ENCODE data around the gene ZKSCAN3. TPM values are rescaled to one million over a fixed set of nuclear protein-coding genes. Genes with fewer than 3 reads are reported as not detected.
"Not testable (repeated sequence)": the region's sequence is repeated elsewhere in the genome, so short reads cannot be mapped to it uniquely, and the experiment has no call there.

Gene ZKSCAN3
- total RNA-seq: 3.6 TPM
- long read RNA-seq, full-length matches to known transcripts: 5 of 8 reads
- long read RNA-seq, partial matches to known transcripts: 0 of 8 reads
- long read RNA-seq, other reads (novel, unspliced or antisense): 3 of 8 reads

DNA sequence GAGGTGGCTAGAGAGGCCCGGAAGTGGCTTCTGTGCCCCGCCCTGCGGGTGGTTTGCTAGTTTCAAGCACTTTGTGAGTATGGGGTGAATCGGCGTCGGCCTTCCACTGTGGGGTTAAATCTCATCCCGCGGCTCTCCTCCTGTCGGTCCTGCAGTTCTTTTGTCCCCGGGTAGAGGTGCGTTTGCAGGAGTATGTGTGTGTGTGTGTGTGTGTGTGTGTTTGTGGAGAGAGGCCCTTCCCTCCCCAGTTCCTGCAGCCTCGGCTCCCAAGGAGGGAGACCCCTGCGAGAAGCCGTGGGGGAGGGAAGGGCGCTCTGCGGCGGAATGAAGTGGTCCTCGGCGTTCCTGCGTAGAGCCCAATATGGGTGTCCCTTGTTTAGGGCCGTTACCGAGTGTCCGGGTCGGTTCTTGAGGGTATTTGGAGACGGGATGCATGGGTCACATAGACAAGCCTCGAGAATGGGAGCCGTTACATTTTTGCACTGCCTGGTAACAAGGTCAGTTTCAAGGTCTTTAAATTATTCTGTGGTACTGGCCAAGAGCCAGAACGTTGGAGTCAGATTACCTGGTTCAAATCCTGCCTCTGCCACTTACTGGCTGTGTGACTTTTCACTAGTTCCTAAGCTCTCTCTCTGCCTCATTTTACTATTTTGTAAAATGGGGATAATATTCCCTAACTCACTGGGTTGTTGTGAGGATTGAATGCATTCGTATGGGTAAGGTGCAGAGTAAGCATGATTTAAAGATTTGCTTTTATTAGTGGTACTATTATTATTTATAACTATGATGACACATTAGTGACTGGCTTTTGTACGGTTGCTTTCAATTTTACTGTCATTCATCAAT is at the start of gene ZKSCAN3:
ZKSCAN3 (plus strand) TSS at position 56 of the 846 bp plus-strand sequence. CDS start 9,640 bp downstream, outside the sequence.
- ATAC-seq (ENCODE audit: poor library complexity): peak; percentile 98

DNA sequence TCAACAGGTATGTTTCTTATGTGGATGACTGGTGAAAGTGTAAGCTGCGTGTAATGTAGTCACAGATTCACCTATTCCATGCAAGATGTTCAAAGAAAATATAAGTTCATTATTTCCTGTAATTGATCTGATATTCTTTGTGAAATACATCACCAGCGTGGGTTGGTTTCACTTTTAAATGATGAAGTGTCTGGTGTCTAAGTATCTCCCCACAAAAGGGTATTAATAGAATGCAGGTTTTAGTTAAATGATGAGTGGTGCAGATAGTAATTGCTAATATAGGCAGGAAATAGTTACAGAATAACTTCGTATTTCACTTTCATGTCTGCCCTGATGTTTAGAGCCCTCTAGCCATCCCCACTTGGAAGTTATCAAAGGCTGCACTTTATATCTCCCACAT is 46.2 kb upstream of the ZKSCAN3 start:
- no peak for DNase-seq
- intact Hi-C loops (cut with DNase I): no loop called here
- ATAC-seq (ENCODE audit: poor library complexity): no peak

More for the DNA sequence above, at the start of gene ZKSCAN3:
- intact Hi-C loops (cut with DNase I): loop anchor here (10.0 kb wide), 1 partner anchor 125 kb away; the partner anchor contains the start of gene ZSCAN9
- peak; percentile 92 for DNase-seq

DNA sequence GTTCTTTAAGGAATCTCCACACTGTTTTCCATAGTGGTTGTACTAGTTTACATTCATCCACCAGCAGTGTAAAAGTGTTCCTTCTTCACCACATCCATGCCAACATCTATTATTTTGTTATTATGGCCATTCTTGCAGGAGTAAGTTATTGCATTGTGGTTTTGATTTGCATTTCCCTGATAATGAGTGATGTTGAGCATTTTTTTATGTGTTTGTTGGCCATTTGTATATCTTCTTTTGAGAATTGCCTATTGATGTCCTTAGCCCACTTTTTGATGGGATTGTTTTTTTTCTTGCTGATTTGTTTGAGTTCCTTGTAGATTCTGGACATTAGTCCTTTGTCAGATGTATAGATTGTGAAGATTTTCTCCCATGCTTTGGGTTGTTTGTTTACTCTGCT is 43.4 kb upstream of the ZKSCAN3 start:
- intact Hi-C loops (cut with DNase I); DNase-seq; ATAC-seq (ENCODE audit: poor library complexity): not testable (repeated sequence)

DNA sequence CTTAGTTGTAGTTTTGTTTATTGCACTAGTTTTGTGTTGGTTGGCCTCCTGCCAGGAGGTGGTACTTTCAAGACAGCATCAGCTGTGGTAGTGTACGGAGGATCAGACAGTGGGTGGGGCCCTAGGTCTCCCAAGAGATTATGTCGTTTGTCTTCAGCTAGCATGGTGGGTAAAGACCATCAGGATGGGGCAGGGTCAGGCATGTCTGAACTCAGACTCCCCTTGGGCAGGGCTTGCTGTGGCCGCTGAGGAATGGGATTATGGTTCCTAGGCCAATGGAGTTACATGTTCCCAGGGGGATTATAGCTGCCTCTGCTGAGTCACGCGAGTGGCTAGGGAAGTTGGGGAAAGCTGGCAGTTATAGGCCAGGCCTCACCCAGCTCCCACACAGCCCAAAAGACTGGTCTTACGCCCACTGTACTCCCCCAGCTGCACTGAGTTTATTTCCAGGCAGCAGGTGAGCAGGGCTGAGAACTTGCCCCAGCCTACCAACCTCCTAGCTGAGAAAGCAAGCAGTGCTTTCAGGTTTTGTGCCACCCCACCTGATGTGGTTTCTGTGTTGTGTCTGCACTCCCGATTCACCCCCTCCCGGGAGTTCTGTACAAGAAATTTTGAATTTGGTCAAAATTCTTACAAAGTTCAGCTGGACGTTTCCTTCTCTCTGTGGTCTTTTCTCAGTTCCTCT is 38.5 kb upstream of the ZKSCAN3 start:
- intact Hi-C loops (cut with DNase I): no loop called here
- ATAC-seq (ENCODE audit: poor library complexity) (no peak), DNase-seq (no peak)

DNA sequence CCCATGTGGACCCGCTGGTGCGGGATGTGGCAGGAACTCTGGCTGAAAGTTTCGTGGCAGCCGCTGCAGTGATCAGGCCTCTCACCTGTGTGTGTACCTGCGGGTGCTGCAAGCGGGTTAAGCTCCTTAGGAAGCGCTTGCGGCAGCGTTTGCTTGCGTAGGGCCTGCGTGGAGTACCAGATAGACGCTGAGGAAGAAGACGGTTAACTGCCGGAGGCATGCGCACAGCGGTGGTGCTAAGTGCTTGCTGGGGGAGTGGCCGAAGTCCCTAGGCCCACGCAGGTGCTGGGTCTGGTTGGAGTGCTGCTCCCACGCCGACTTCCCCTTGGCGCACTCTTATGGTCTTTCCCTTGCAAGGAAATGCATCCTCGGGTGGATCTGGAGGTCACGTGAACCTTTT is 36.8 kb upstream of the ZKSCAN3 start:
- ATAC-seq (ENCODE audit: poor library complexity) (no peak), DNase-seq (no peak)
- intact Hi-C loops (cut with DNase I): no loop called here

DNA sequence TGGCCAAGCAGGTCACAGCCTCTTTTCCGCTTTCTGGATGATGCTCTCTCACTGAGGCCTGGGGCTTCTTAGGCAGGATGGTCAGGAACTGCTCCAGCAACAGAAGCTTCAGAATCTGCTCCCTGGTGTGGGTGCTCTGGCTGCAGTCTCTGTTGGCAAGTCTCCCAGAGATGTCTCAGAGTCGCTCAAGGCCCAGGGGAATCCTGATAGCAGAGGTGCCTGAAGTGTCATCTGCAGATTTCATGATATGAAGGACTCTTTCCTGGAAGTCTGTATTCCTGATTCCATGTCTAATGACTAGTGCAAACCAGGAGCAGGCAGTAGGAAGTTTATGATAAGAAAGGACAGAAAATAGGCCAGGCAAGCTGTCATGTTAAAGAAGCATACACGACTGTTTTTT is 34.1 kb upstream of the ZKSCAN3 start:
- intact Hi-C loops (cut with DNase I): no loop called here
- DNase-seq (no peak), ATAC-seq (ENCODE audit: poor library complexity) (no peak)

DNA sequence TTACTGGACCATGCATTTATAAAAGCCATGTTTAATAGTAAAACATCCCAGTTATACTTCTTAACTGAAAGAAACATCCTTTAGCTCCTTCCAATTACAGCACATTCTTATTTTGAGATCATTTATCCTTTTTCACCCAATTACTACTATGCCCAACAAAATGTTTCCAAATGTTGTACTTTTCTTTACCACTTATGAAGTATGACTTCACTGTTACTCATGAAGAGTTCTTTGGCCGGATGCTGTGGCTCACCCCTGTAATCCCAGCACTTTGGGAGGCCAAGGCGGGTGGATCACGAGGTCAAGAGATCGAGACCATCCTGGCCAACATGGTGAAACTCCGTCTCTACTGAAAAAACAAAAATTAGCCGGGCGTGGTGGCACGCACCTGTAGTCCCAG is 31.9 kb upstream of the ZKSCAN3 start:
- intact Hi-C loops (cut with DNase I); ATAC-seq (ENCODE audit: poor library complexity); DNase-seq: not testable (repeated sequence)

DNA sequence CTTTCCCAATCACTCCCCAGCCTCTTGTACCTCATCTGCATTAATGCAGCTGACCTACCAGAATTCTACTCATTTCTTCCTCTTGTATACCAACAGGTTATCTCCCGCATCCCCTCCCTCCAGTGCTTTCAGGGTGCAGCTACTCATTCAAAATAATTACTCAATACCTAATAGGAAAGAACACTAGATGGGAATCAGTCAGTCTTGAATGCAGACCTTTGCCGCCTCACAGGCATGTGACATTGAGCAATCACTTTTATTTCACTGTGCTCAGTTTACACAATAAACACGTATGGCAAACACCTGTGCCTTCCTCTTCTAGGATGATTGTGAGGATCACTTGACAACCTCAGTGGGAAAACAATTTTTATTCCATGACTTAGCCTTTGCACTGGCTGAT is 27.1 kb upstream of the ZKSCAN3 start:
- intact Hi-C loops (cut with DNase I): no loop called here
- ATAC-seq (ENCODE audit: poor library complexity) (no peak), DNase-seq (no peak)

DNA sequence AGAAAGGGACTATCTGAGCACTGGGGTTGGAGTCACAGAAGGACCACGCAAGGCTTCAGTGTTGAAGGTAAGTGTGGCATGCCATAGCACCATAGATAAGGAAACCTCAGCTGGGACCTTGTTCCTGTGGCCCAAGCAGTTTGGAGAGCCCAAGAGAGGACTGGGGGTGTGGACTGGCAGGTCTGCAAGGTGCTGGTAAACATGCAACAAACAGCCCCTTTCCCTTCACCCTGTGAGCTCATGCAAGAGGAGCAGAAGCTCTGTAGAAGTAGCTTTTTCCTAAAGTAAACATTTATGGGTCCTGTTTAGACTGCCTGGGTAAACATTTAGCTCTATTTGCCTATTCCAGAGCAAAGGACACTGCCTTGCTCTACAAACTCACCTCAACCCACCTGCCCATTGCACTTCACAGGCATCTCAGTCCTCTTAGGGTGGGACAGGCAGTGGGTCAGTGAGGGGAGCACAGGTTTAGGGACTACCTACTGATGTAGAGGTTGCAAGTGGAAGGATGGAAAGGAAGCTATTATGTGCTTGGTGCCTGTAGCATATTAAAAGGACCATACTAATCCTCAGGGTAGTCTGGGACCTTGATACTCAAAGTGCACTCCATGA is 25.8 kb upstream of the ZKSCAN3 start:
- intact Hi-C loops (cut with DNase I): no loop called here
- ATAC-seq (ENCODE audit: poor library complexity) (no peak), DNase-seq (no peak)

DNA sequence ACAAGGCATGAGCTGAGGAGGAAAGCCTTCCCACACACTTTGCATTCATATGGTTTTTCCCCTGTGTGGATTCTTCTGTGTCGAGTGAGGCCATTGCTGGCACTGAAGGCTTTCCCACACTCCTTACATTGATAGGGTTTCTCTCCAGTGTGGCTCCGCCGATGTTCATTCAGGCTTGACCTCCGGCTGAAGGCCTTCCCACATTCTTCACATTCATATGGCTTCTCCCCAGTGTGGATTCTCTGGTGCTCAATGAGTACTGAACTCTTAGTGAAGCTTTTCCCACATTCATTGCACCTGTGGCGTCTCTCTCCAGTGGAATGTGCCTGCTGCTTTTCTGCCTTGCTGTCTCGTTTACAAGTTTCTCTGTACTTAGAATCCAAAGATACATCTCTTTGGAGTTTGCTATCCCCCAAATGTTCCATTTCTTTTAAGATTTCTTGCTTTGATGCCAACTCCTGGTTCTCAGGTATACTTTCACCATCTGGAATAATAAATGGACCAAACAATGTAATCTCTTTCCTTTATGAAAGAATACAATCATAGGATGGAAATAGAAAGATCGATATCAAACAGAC is 23.3 kb upstream of the ZKSCAN3 start:
- intact Hi-C loops (cut with DNase I): no loop called here
- DNase-seq (no peak), ATAC-seq (ENCODE audit: poor library complexity) (no peak)

DNA sequence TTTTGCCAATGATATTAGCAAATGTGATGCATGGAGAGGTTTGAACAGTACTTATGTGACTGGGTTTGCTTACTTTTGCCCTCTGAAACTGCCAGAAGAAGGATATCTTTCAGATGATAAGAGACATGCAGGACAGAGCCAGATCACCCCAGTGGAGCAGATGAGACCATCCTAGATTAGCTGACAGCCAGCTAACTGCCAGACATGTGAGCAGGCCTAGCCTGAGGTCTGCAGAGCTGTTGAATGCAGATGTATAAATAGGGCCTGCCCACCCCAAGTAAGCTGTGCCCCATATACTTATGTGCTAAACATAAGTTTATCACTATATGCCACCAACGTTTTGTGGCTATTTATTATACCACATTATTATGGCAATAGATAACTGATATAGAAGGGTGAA is 19.7 kb upstream of the ZKSCAN3 start:
- no peak for DNase-seq
- intact Hi-C loops (cut with DNase I): no loop called here
- ATAC-seq (ENCODE audit: poor library complexity): no peak

DNA sequence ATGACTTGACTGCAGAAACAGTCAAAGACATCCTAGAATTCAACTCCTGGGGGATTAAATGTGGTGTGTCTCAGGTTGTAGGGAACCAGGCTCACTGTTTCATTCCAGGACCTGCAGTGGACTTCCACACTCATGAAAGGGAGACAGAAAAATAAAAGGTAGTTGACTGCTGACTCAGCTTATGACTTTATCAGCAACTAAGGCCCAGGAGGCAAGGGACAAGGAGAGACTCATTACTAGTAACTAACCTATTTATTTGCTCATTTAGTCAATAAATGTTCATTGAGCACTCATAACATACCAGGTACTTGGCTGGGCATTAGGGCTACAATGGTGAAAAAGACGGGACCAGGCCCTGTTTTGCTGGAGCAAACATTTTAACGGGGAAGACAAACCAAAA is 16.7 kb upstream of the ZKSCAN3 start:
- DNase-seq (no peak), ATAC-seq (ENCODE audit: poor library complexity) (no peak)
- intact Hi-C loops (cut with DNase I): no loop called here

DNA sequence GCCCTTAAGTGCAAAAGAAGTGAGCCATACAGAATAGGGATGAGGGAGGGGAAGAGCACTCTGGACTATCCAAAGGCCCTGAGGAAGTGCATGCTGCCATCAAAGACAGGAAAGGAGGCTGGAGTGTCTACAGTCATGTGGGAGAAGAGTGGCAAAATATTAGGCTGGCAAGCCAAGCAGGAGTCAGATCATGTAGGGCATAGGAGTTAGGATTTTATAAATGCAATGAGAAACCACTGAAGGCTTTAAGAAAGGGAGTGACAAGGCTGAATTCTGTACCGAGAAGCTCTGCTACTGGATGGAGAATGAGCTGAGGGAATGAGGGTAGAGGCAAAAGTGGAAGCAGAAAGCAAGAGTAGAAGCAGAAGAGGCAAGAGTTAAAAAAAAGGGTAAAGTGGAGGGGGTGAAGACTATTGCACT is 16.1 kb upstream of the ZKSCAN3 start:
- intact Hi-C loops (cut with DNase I): no loop called here
- ATAC-seq (ENCODE audit: poor library complexity) (no peak), DNase-seq (no peak)

DNA sequence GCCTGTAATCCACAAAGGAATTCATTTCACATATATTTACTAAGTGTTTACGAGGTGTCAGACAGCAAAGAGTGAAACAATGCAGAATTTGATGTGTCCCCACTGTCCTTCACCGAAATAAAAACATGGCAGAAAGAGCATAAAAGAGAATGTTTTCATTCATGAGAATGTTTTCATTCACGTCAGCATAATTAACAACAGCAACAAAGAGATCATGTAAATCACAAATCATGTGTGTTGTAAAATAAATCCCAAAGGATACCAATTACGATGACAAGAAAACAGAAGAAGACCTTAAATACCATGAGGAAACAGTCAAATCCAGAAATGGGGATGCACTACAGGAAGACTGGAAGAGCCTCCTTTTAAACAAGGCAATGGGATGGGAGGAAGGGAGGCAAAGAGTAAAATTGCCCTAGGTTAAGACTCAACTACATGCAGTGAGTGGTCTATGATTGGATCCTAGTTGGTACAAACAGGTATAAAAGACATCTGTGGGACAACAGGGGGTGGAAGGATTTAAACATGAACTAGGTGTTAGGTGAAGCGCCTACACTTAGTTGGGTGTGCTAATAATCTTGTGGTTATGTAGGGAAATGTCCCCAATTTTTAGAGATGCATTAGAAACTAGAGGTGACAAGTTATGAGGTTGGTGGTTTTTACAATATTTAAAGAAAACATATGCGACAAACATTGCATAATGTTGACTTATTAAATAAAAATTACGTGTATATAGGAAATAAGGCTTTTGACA is 15.3 kb upstream of the ZKSCAN3 start:
- no peak for DNase-seq
- intact Hi-C loops (cut with DNase I): no loop called here
- no peak for ATAC-seq (ENCODE audit: poor library complexity)

DNA sequence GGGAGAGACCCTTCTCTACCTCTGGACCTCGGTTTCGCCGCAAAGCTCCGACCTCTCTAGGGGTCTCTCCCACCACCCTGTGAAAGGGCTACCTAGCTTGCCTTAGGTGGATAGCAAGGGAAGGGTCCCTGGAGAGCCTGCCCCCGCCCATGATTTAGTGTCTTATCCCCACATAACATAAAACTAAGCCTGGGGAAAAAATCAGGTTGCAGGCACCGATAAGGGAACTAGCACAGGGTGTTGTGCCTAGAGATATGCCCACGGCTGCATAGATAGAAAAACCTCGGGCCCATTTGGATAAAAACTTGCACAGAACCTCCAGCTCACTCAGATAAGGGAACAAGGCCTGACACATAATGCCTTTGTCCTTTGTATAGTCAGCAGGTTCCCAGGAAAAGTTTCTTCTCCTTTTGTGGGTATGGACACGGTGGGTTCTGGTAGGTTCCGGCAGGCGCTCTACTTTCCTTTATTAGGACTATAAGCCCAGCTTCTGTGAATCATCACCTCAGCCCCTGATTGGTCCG is 14.6 kb upstream of the ZKSCAN3 start:
- ATAC-seq (ENCODE audit: poor library complexity) (no peak), DNase-seq (peak; percentile 34)
- intact Hi-C loops (cut with DNase I): no loop called here

DNA sequence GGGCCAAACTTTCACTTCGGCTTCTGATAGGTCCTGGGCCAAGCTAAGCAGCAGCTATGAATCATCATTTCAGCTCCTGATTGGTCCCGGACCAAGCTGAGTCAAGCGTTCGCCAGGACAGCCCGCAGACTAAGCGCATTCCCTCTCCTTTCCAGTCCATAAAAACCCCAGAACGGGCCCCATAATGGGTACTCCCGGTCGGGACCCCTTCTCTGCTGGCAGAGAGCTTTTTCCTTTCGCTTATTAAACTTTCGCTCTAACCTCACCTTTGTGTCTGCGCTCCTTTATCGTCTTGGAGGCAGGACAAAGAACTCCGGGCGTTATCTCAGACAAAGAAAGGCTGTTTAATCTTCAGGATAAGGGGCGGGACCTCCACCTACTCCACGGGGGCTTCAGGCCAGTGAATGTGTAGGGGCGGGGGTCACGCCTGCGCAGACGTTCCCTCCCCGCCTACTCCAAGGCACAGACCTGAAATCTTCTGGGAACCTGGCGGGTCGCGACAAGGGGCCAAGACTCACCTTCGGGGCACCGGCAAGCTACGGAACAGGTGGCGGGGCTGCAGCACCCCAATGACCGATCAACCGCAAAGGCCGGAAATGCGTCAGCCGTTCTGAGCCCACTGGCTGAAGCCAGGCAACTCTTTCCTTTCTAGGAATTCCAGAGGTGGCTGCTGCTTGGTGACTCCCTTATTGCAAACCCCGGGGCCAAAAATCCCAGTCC is 14.0 kb upstream of the ZKSCAN3 start, which contains the start of gene ZSCAN31:
ZSCAN31 (minus strand) TSS at position 585 of the 720 bp plus-strand sequence. CDS start 6,465 bp downstream, outside the sequence.
- DNase-seq (peak; percentile 95), ATAC-seq (ENCODE audit: poor library complexity) (peak; percentile 98)
- intact Hi-C loops (cut with DNase I): no loop called here
